ENCODE data around the gene PRPSAP1.

DNA sequence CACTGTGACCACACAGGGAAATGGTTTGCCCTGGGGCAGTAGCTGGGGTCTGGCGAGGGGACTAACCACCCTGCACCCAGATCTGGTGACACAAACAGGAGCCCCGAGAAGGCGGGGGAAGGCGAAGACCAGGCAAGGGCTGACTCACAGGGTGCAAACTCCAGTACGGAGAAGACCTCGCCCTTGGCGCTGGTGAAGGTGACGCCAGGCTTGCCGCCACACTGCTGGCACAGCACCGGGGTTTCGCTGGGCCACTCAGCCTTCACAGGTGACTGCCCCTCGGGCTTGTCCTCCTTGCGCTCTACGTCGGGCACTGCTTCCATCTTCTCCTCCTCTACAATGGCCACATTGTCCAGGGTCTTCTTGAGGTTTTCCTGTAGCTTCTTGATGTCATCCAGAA is 42.3 kb upstream of the PRPSAP1 start:
- TF ChIP-seq YY1 (IDR thresholded peaks at IDR 0.05; ENCODE audit: insufficient read depth, insufficient read length) (no peak), ZNF274 (IDR thresholded peaks at IDR 0.05; ENCODE audit: low read depth, low read length) (no peak)

Data from NT2/D1 (cell line).